GM23338 (cell line): ENCODE measurements around the gene TRAPPC10. TPM values are rescaled to one million over a fixed set of nuclear protein-coding genes. Genes with fewer than 3 reads are reported as not detected.
A peak's percentile ranks its signal among the peaks of the same experiment; 100 is the strongest.
"Not testable (repeated sequence)": the region's sequence is repeated elsewhere in the genome, so short reads cannot be mapped to it uniquely, and the experiment has no call there.

Experiments used
- ATAC-seq: fragments of 200-7000 bp; cut with Tn5 transposase; 3 replicates; pipeline ENCODE4 v1.9.1; 2020
- DNase-seq: peaks from one replicate; pipeline ENCODE4 v3.0.0-alpha.2; 2015; ENCODE audit warnings: low spot score
- H2AFZ ChIP-seq: fragments of 200-600 bp; sonication (generic); 2 replicates; pipeline ENCODE4 v1.8.0; 2016; ENCODE audit warnings: antibody characterized with exemption, mild to moderate bottlenecking, moderate library complexity
- H3F3A ChIP-seq: fragments of 200-600 bp; sonication (generic); replicated peaks from 2 replicates; pipeline ENCODE4 v1.8.0; 2017; ENCODE audit warnings: antibody characterized with exemption, mixed run types, low read depth
- H3K27ac ChIP-seq: fragments of 200-600 bp; sonication (generic); 2 replicates; pipeline ENCODE4 v1.6.1; 2016; ENCODE audit warnings: low read depth
- H3K27me3 ChIP-seq: fragments of 200-600 bp; sonication (generic); 2 replicates; pipeline ENCODE4 v1.8.0; 2016; ENCODE audit warnings: mild to moderate bottlenecking, mixed run types, moderate library complexity; ENCODE audit not compliant: insufficient read depth
- H3K36me3 ChIP-seq: fragments of 200-600 bp; sonication (generic); 2 replicates; pipeline ENCODE4 v1.8.0; 2016; ENCODE audit warnings: mild to moderate bottlenecking; ENCODE audit not compliant: insufficient read depth
- H3K4me1 ChIP-seq: fragments of 200-600 bp; sonication (generic); 2 replicates; pipeline ENCODE4 v1.8.0; 2016; ENCODE audit warnings: mild to moderate bottlenecking, moderate library complexity; ENCODE audit not compliant: insufficient read depth
- H3K4me2 ChIP-seq: fragments of 200-600 bp; sonication (generic); 2 replicates; pipeline ENCODE4 v1.7.1; 2017; ENCODE audit warnings: mixed run types
- H3K4me3 ChIP-seq: fragments of 200-600 bp; sonication (generic); 2 replicates; pipeline ENCODE4 v1.6.1; 2016; ENCODE audit warnings: mixed run types
- H3K79me2 ChIP-seq: fragments of 200-600 bp; sonication (generic); replicated peaks from 2 replicates; pipeline ENCODE4 v1.8.0; 2017; ENCODE audit warnings: mild to moderate bottlenecking; ENCODE audit not compliant: insufficient read depth
- H3K9me2 ChIP-seq: fragments of 200-600 bp; sonication (generic); 2 replicates; pipeline ENCODE4 v1.8.0; 2017; ENCODE audit not compliant: insufficient read depth
- H4K20me1 ChIP-seq: fragments of 200-600 bp; sonication (generic); replicated peaks from 2 replicates; pipeline ENCODE4 v1.8.0; 2017; ENCODE audit warnings: mild to moderate bottlenecking; ENCODE audit not compliant: insufficient read depth
- H3K27ac Mint-ChIP-seq: 2 replicates; pipeline ENCODE4 v1.8.0; 2020; ENCODE audit warnings: inconsistent platforms, mild to moderate bottlenecking, moderate library complexity, mixed read lengths
- H3K27me3 Mint-ChIP-seq: 3 replicates; pipeline ENCODE4 v1.8.0; 2022; ENCODE audit warnings: low read depth, mild to moderate bottlenecking, moderate library complexity, mixed read lengths, inconsistent platforms; ENCODE audit not compliant: insufficient read depth, poor library complexity
- H3K36me3 Mint-ChIP-seq: 3 replicates; pipeline ENCODE4 v1.8.0; 2021; ENCODE audit warnings: low read depth, mild to moderate bottlenecking, inconsistent platforms, moderate library complexity, mixed read lengths
- H3K4me1 Mint-ChIP-seq: 3 replicates; pipeline ENCODE4 v1.8.0; 2020; ENCODE audit warnings: mild to moderate bottlenecking, inconsistent platforms, mixed read lengths
- H3K4me3 Mint-ChIP-seq: 3 replicates; pipeline ENCODE4 v1.8.0; 2021; ENCODE audit warnings: moderate library complexity, mild to moderate bottlenecking, inconsistent platforms, mixed read lengths
- H3K9me3 Mint-ChIP-seq: 3 replicates; pipeline ENCODE4 v1.8.0; 2020; ENCODE audit warnings: moderate library complexity, mild to moderate bottlenecking, inconsistent platforms, mixed read lengths
- POLR2AphosphoS5 ChIP-seq: IDR thresholded peaks from 2 replicates; pipeline ENCODE4 v1.6.1; 2016; ENCODE audit warnings: antibody characterized with exemption, low read depth
- polyA plus RNA-seq: library from polyadenylated mRNA; unstranded; fragments of >200 nt; fragmentation: Nextera tagmentation; extraction: Ambion mirVana; gene quantifications from 2 replicates; pipeline ENCODE4 v1.2.1, GENCODE V29; 2016
- total RNA-seq: library from RNA; depleted of rRNA; stranded (reverse); fragments of >200 nt; shearing (Covaris generic); gene quantifications from 2 replicates; pipeline ENCODE4 v1.2.3, GENCODE V29; 2014

Gene TRAPPC10
- total and polyA plus RNA-seq, 2 experiments from 2014 or later: 14.0 to 27.1 TPM

DNA sequence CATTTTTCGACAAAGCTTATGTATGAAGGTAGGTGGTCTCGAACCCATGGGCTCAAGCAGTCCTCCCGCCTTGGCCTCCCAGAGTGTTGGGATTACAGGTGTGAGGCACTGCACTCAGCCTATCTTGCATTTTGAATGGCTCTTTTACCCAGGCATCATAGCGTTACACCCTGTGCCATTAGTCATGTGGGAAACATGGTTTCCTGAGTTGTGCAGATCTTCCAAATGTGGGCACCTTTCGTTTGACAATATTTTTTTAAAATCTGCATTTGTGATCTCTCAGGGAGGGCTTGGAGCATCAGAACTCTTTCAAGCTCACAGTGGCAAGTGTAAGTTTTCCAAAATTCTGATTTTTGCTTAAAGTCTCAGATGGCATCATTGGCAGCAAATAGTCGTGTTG is 86.4 kb downstream of the TRAPPC10 start:
- H3K27ac Mint-ChIP-seq, H3K9me3 Mint-ChIP-seq, H3K27me3 Mint-ChIP-seq: not testable (repeated sequence)

DNA sequence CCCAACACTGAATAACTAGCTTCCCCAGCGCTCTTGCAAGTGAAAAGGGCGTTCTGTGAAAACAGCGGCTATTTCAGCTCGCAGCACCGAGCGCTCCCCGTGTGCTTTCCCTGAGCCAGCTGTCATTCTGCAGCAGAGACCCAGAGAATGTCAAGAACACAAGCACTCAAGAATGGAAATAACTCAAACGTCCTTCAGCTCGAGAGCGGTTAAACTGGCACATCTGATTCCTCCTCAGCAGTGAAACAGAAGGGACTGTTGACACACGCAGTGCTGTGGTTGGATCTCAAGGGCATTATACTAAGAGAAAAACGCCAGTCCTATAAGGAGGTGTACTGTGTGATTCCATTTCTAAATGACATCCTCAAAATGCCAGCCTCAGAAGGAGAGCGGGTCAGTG is 86.9 kb downstream of the TRAPPC10 start:
- not testable (repeated sequence) for H3K4me3 ChIP-seq, H3K27ac Mint-ChIP-seq, DNase-seq, H3K4me2 ChIP-seq, ATAC-seq, H3K27me3 ChIP-seq, H2AFZ ChIP-seq, H3F3A ChIP-seq, H3K27ac ChIP-seq, H3K9me3 Mint-ChIP-seq, H3K36me3 ChIP-seq, H3K79me2 ChIP-seq, H4K20me1 ChIP-seq, H3K4me3 Mint-ChIP-seq, H3K27me3 Mint-ChIP-seq, H3K36me3 Mint-ChIP-seq, H3K4me1 Mint-ChIP-seq, H3K9me2 ChIP-seq, H3K4me1 ChIP-seq

More for the DNA sequence above, 86.4 kb downstream of the TRAPPC10 start:
- not testable (repeated sequence) for H3K4me3 ChIP-seq, H4K20me1 ChIP-seq, H3K79me2 ChIP-seq, H3K9me2 ChIP-seq, H2AFZ ChIP-seq, H3F3A ChIP-seq, H3K36me3 ChIP-seq, H3K27ac ChIP-seq, DNase-seq, H3K4me1 Mint-ChIP-seq, H3K4me3 Mint-ChIP-seq, H3K27me3 ChIP-seq, H3K4me1 ChIP-seq, H3K4me2 ChIP-seq, ATAC-seq, H3K36me3 Mint-ChIP-seq

DNA sequence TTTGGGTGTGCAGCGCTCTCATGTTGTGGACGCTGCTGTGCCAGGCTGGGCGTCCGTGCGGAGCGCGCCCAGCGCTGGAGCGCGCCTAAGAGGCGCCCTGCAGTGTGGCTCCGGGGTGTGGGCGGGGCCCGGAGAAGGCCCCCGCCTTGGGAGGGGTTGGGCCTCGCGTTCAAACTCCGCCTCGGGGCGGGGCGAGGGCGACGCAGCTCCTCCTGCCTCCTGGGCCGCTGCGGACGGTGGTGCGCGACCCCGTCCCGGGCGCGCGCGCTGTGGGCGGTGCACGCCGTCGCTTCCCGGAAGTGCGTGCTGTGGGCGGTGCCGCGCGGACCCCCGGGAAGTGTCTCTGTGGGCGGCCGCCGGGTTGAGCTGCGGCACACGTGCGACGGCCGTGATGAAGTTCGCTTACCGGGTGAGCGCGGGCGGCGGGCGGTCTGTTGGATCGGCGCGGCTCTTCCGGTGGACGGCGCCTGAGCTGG is 95.0 kb downstream of the TRAPPC10 start, which contains the start of gene PWP2:
PWP2 (plus strand) TSS at position 374 of the 476 bp plus-strand sequence; CDS start at position 392, 18 bp downstream.
- H3K4me2 ChIP-seq, H3K9me2 ChIP-seq, H3K27me3 Mint-ChIP-seq, H4K20me1 ChIP-seq, H2AFZ ChIP-seq, H3K27ac ChIP-seq, DNase-seq, H3K27me3 ChIP-seq, H3K4me1 ChIP-seq, H3K36me3 ChIP-seq, H3K36me3 Mint-ChIP-seq, H3K27ac Mint-ChIP-seq, H3K79me2 ChIP-seq, H3F3A ChIP-seq, H3K4me1 Mint-ChIP-seq, H3K9me3 Mint-ChIP-seq: not testable (repeated sequence)
- peak; percentile 91 for ATAC-seq
- peak within 1 kb of the TSS; percentile 46; the same call in 1 of the 2 replicates for H3K4me3 ChIP-seq
- H3K4me3 Mint-ChIP-seq: peak within 1 kb of the TSS; percentile 52; the same call in 2 of the 3 replicates
- TF ChIP-seq POLR2AphosphoS5: 0 out of 2 replicates have a peak, but pooled peaks have one; percentile 19

DNA sequence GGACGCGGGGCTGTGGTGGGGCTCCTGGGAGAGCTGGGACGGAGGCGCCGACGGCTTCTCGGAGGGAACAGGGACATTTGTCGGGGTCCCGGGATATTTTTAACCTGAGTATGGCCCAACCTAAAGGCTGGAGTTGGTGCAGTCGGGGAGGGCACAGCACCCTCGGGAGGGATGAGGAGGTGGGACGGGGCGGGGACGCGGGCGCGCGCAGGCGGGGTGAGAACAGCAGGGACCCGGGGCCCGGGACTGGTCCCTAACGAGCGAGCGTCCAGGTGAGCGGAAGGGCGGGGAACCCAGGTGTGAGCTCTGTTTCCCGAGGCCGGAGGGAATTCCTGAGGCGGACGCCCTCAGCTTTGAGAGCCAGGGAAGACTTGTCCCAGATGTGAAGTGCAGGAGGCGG is 95.5 kb downstream of the TRAPPC10 start:
- H3K27ac ChIP-seq, H3K79me2 ChIP-seq, H3F3A ChIP-seq, H3K27me3 ChIP-seq, H4K20me1 ChIP-seq, H3K36me3 Mint-ChIP-seq, H3K4me1 Mint-ChIP-seq, H3K4me2 ChIP-seq, H3K9me2 ChIP-seq, DNase-seq, H3K36me3 ChIP-seq, H3K4me1 ChIP-seq, H2AFZ ChIP-seq, H3K9me3 Mint-ChIP-seq, H3K4me3 Mint-ChIP-seq, H3K27ac Mint-ChIP-seq, H3K27me3 Mint-ChIP-seq: not testable (repeated sequence)
- ATAC-seq: peak; percentile 76
- H3K4me3 ChIP-seq: peak overlapping the region; percentile 46; the same call in 1 of the 2 replicates
